Lower lobe of right lung (tissue), 2 donors: ENCODE results near the gene LMF2. TPM values are rescaled to one million over a fixed set of nuclear protein-coding genes. Genes with fewer than 3 reads are reported as not detected.

Source experiments
- ATAC-seq, 2 donors: fragments of 200-7000 bp; cut with Tn5 transposase; one replicate each; pipeline ENCODE4 v1.9.1; 2020 to 2022; ENCODE audit warnings: mild to moderate bottlenecking in 2 of 2, moderate library complexity in 2 of 2
- DNase-seq: peaks from one replicate; pipeline ENCODE4 v3.0.0-alpha.2; 2020
- H3K27ac ChIP-seq: fragments of 200-600 bp; one replicate; pipeline ENCODE4 v1.8.0; 2022
- H3K27me3 ChIP-seq: fragments of 200-600 bp; one replicate; pipeline ENCODE4 v1.8.0; 2022; ENCODE audit warnings: low read depth
- H3K36me3 ChIP-seq: fragments of 200-600 bp; one replicate; pipeline ENCODE4 v1.8.0; 2022; ENCODE audit warnings: mild to moderate bottlenecking
- H3K4me1 ChIP-seq: fragments of 200-600 bp; one replicate; pipeline ENCODE4 v1.8.0; 2022
- H3K4me3 ChIP-seq: fragments of 200-600 bp; one replicate; pipeline ENCODE4 v1.8.0; 2022; ENCODE audit warnings: mild to moderate bottlenecking
- H3K9me3 ChIP-seq: fragments of 200-600 bp; one replicate; pipeline ENCODE4 v1.8.0; 2022
- CTCF ChIP-seq: fragments of 200-600 bp; IDR thresholded peaks from one replicate; pipeline ENCODE4 v1.8.0; 2022; ENCODE audit warnings: antibody characterized with exemption, mild to moderate bottlenecking
- intact Hi-C: fragments of 100-400 bp; cut with DNase I; formaldehyde crosslinking; loops from one replicate; pipeline ENCODE4 v1.11.0; 2022
- total RNA-seq: library from RNA; stranded (reverse); fragmentation: NEBNext Ultra II Directional; extraction: Animal tissue kit (Norgen Biotek cat#: 25700); gene quantifications from one replicate; pipeline ENCODE4 v1.2.1, GENCODE V29; 2021
- donor health status: DM: no; HTN: yes; CAD: no; lungs with severe emphysema.

LMF2 gene
- total RNA-seq, 1 donor from 2014 or later = 58.8 TPM

GRCh38 chr22:50456466-50457234 is 50.9 kb downstream of the LMF2 start:
- no peak overlapping the region for H3K27ac ChIP-seq
- no peak for ATAC-seq

GRCh38 chr22:50456026-50456425 is 51.5 kb downstream of the LMF2 start:
- Histone ChIP-seq H3K27ac (no peak overlapping the region), H3K4me3 (no peak overlapping the region), H3K27me3 (no peaks in the 10 kb centered on the region), H3K36me3 (peaks cover 97% of the 10 kb centered on the region), H3K4me1 (peaks cover 8% of the 10 kb centered on the region), H3K9me3 (no peaks in the 10 kb centered on the region)
- intact Hi-C loops = no loop called here
- no peak for DNase-seq
- no peak for TF ChIP-seq CTCF
- ATAC-seq = no peak

More at GRCh38 chr22:50456466-50457234, 50.9 kb downstream of the LMF2 start:
- intact Hi-C loops = no loop called here
- H3K27me3 ChIP-seq = no peaks in the 10 kb centered on the region
- H3K9me3 ChIP-seq = no peaks in the 10 kb centered on the region
- H3K4me1 ChIP-seq = peaks cover 9% of the 10 kb centered on the region
- no peak for TF ChIP-seq CTCF
- H3K4me3 ChIP-seq = no peak overlapping the region
- DNase-seq = no peak
- H3K36me3 ChIP-seq = peaks cover 99% of the 10 kb centered on the region

- H3K36me3 ChIP-seq = peaks cover 97% of the 10 kb centered on the region
- ATAC-seq (no peak), DNase-seq (no peak)
- H3K27ac ChIP-seq = no peak overlapping the region
- no peaks in the 10 kb centered on the region for H3K27me3 ChIP-seq
- intact Hi-C loops = no loop called here
- H3K4me3 ChIP-seq = no peak overlapping the region
- no peaks in the 10 kb centered on the region for H3K4me1 ChIP-seq
- TF ChIP-seq CTCF = no peak
- no peaks in the 10 kb centered on the region for H3K9me3 ChIP-seq
These were observed 52.3 kb downstream of the LMF2 start for GRCh38 chr22:50455201-50455600.

- intact Hi-C loops = no loop called here
- ATAC-seq (no peak), DNase-seq (no peak)
- Histone ChIP-seq H3K36me3 (peaks cover 97% of the 10 kb centered on the region), H3K4me3 (no peak overlapping the region), H3K9me3 (no peaks in the 10 kb centered on the region), H3K4me1 (no peaks in the 10 kb centered on the region), H3K27me3 (no peaks in the 10 kb centered on the region), H3K27ac (no peak overlapping the region)
- no peak for TF ChIP-seq CTCF
These were observed 52.9 kb downstream of the LMF2 start for GRCh38 chr22:50454556-50455075.

Other genes with a start within 250 kb of the LMF2 start
- gene MAPK12, start 246.0 kb downstream of the LMF2 start, total RNA-seq = 11.9 TPM
- 13.1 TPM for gene MAPK11, start 237.3 kb downstream of the LMF2 start, total RNA-seq
- 256 TPM for gene PLXNB2, start 200.1 kb downstream of the LMF2 start, total RNA-seq
- 14.4 TPM for gene DENND6B, start 180.7 kb downstream of the LMF2 start, total RNA-seq
- 52.5 TPM for gene PPP6R2, start 164.4 kb downstream of the LMF2 start, total RNA-seq
- gene SBF1, start 32.7 kb downstream of the LMF2 start, total RNA-seq = 59.0 TPM
- gene ADM2, start 26.2 kb downstream of the LMF2 start, total RNA-seq = 1.5 TPM
- gene MIOX, start 20.8 kb downstream of the LMF2 start, total RNA-seq = not detected
- gene NCAPH2, start 522 bp upstream of the LMF2 start, total RNA-seq = 46.1 TPM
- gene SCO2, start 17.9 kb upstream of the LMF2 start, total RNA-seq = 4.9 TPM
- 151 TPM for gene TYMP, start 22.3 kb upstream of the LMF2 start, total RNA-seq
- gene KLHDC7B, start 38.2 kb upstream of the LMF2 start, total RNA-seq = 0.77 TPM
- gene SYCE3, start 55.2 kb upstream of the LMF2 start, total RNA-seq = not detected
- 12.6 TPM for gene CPT1B, start 70.7 kb upstream of the LMF2 start, total RNA-seq
- gene CHKB, start 75.1 kb upstream of the LMF2 start, total RNA-seq = 76.7 TPM
- gene MAPK8IP2, start 93.1 kb upstream of the LMF2 start, total RNA-seq = 1.7 TPM
- gene ARSA, start 120.5 kb upstream of the LMF2 start, total RNA-seq = 53.5 TPM
- gene SHANK3, start 165.1 kb upstream of the LMF2 start, total RNA-seq = 50.6 TPM
- gene ACR, start 230.5 kb upstream of the LMF2 start, total RNA-seq = 0.62 TPM